Activated CD4-positive, alpha-beta T cell treated with anti-CD3 and anti-CD28 coated beads for 36 hours (primary cell): ENCODE measurements around the gene ERCC8. TPM values are rescaled to one million over a fixed set of nuclear protein-coding genes. Genes with fewer than 3 reads are reported as not detected.
"Not testable (repeated sequence)": the region's sequence is repeated elsewhere in the genome, so short reads cannot be mapped to it uniquely, and the experiment has no call there.

ENCODE experiments used
- ATAC-seq: fragments of 200-7000 bp; cut with Tn5 transposase; one replicate; pipeline ENCODE4 v1.10.0; 2021; ENCODE audit warnings: mild to moderate bottlenecking, moderate library complexity
- CTCF ChIA-PET: fragments of 350-600 bp; sonication (Branson Sonifier 250); formaldehyde crosslinking; loops from one replicate; lab custom pipeline; 2021; ENCODE audit warnings: antibody characterized with exemption; lab: Charles Lee
- POLR2A ChIA-PET: fragments of 350-600 bp; sonication (Branson Sonifier 250); formaldehyde crosslinking; loops from one replicate; lab custom pipeline; 2021; ENCODE audit warnings: antibody characterized with exemption, inconsistent platforms; lab: Charles Lee
- DNase-seq: peaks from one replicate; pipeline ENCODE4 v3.0.0-alpha.2; 2020
- H3K27ac Mint-ChIP-seq: one replicate; pipeline ENCODE4 v1.8.0; 2021; ENCODE audit warnings: mixed read lengths
- H3K27me3 Mint-ChIP-seq: one replicate; pipeline ENCODE4 v1.8.0; 2021; ENCODE audit warnings: mixed read lengths
- H3K36me3 Mint-ChIP-seq: one replicate; pipeline ENCODE4 v1.8.0; 2021; ENCODE audit warnings: low read depth, mixed read lengths
- H3K4me1 Mint-ChIP-seq: one replicate; pipeline ENCODE4 v1.8.0; 2021; ENCODE audit warnings: mixed read lengths
- H3K4me3 Mint-ChIP-seq: one replicate; pipeline ENCODE4 v1.8.0; 2021; ENCODE audit warnings: mild to moderate bottlenecking, moderate library complexity, mixed read lengths
- H3K9me3 Mint-ChIP-seq: one replicate; pipeline ENCODE4 v1.8.0; 2021; ENCODE audit warnings: low read depth, mixed read lengths
- intact Hi-C, 2 experiments: fragments of 100-400 bp; cut with DNase I in 1 of 2; cut with micrococcal nuclease in 1 of 2; formaldehyde crosslinking; loops; one replicate each; pipeline versions ENCODE4 v1.14.2 to v1.15.1; 2022 to 2024; cut with DNase I, micrococcal nuclease
- total RNA-seq, 2 experiments: library from RNA; stranded (reverse); gene quantifications; one replicate each; pipeline ENCODE4 v1.2.3, GENCODE V29; 2021

Gene ERCC8, protein sequence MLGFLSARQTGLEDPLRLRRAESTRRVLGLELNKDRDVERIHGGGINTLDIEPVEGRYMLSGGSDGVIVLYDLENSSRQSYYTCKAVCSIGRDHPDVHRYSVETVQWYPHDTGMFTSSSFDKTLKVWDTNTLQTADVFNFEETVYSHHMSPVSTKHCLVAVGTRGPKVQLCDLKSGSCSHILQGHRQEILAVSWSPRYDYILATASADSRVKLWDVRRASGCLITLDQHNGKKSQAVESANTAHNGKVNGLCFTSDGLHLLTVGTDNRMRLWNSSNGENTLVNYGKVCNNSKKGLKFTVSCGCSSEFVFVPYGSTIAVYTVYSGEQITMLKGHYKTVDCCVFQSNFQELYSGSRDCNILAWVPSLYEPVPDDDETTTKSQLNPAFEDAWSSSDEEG
- 10 to 100 TPM in 1 of 2 experiments, 1 to 10 TPM in 1; 9.0 to 12.5 TPM for total RNA-seq

DNA sequence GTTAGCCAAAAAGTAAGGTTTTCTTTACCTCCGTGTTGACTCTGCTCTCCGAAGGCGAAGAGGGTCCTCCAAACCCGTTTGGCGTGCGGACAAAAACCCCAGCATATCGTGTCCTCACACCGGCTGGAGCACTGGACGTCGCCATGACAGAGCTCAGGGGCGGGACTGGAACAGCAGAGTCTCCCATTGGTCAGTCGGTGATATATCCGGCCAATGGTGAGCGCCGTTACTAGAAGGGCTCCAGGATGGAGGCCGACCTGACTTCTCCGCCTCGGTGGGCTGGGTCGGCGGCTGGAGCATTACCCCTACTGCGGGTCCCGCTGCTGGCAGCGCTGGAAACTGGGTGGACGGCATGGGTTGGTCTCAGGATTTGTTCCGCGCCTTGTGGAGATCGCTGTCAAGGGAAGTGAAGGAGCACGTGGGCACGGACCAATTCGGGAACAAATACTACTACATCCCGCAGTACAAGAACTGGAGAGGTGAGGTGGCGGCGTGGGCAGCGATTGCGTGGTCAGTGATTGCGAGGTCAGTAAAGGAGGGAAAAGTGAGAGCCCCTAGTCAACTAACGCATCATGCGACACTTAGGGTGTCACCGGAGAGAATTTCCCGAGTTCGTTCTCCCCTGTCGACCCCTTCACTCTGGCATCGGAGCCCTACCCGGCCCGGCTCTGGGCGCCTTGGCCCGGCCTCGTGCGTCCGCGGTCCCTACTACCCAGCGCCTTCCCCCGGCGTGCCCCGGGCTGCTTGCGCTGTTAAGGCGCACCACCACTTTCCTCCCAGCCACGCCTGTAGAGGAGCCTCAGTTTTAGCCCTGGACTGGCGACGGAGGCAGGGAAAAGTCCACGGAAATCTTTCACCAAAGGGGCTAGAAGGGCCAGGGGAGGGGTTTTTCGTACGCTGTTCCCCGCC is at the start of gene ERCC8, which contains the start of gene NDUFAF2:
Gene ERCC8 (minus strand): TSS at position 167 of the 909 bp plus-strand sequence. CDS start 62 bp downstream, at position 105.
Gene NDUFAF2 (plus strand): TSS at position 302 of the 909 bp plus-strand sequence. CDS start 51 bp downstream, at position 353.
- Mint-ChIP-seq H3K27me3 (no peaks in the 10 kb centered on the region), H3K36me3 (peaks cover 13% of the 10 kb centered on the region), H3K4me3 (no peak within 1 kb of the TSS), H3K9me3 (no peaks in the 10 kb centered on the region), H3K4me1 (peaks cover 23% of the 10 kb centered on the region), H3K27ac (peak within 1 kb of the TSS; percentile 84)
- CTCF ChIA-PET: interaction anchor here (1.2 to 2.4 kb wide), 2 partner anchors 14 to 268 kb away, joined by 3 to 8 read pairs; no protein-coding TSS in a partner anchor
- DNase-seq (peak; percentile 92), ATAC-seq (peak; percentile 99)
- intact Hi-C loops: loop anchor here (1.0 to 10.0 kb wide), 12 partner anchors 14 to 1467 kb away; partner anchors contain the start of genes DEPDC1B (in 1 of the 2), IPO11 (in 1 of the 2), SMIM15 (in 1 of the 2) and ZSWIM6 (in 1 of the 2)
- POLR2A ChIA-PET: interaction anchor here (0.5 to 1.0 kb wide), 3 partner anchors 245 to 604 kb away, joined by 3 to 4 read pairs (median 3); partner anchors contain the start of gene DEPDC1B

DNA sequence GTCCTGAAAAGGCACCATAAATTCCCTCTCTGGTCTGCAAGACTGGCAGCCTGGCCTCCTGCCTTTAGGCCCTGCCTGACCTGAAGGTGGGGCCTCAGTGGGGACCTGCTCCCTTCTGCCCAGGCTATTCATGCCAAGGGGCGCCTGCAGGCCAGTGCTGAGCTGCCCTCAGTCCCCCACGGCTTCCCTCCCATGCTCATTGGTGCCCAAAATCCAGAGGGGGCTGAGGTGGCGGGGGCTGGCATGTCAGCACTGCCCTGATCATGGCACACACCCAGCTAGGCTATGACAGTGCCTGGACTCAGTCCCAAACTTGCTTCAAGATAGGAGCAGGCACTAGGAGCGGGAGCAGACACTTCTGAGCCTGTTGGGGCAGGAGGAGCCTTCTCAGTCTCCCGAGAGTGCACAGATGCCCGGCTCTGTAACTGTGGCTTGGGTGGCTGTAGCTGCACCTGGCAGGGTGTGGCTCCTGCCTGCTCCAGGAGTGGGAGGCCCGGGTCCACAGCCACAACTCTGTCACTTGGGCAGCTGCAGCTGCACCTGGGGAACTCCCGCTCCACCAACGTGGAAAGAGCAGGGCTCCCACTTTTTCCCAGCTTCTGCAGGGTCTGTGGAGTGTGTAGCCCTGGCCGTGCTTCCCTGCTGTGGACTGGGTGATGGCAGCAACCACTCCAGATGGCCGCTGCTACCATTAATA is 49.2 kb upstream of the ERCC8 start:
- H3K36me3 Mint-ChIP-seq: peaks cover 37% of the 10 kb centered on the region
- no peak overlapping the region for H3K27ac Mint-ChIP-seq
- ATAC-seq (no peak), DNase-seq (no peak)
- intact Hi-C loops: no loop called here
- H3K27me3 Mint-ChIP-seq: no peaks in the 10 kb centered on the region
- peaks cover 22% of the 10 kb centered on the region for H3K9me3 Mint-ChIP-seq
- H3K4me1 Mint-ChIP-seq: peaks cover 27% of the 10 kb centered on the region
- no peak overlapping the region for H3K4me3 Mint-ChIP-seq
- CTCF ChIA-PET: no interaction called here
- POLR2A ChIA-PET: no interaction called here

DNA sequence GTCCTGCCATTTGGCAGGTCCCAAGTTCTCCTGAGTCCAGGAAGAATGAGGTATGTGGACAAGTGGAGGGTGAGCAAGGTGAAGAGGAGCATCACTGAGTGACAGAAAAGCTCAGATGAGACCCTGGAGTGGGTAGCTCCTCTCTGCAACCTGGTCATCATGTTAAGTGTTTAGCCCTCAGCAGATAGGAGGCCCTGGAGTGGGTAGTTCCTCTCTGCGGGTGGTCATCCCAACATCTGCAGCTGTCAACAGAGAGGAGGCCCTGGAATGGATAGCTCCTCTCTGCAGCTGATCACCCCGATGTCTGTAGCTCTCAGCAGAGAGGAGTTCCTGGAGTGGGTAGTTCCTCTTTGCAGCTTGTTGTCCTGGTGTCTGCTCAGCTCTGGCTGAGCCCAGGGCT is 48.6 kb upstream of the ERCC8 start:
- no peak overlapping the region for H3K4me3 Mint-ChIP-seq
- no peak for ATAC-seq
- H3K36me3 Mint-ChIP-seq: peaks cover 37% of the 10 kb centered on the region
- ChIA-PET CTCF (interaction anchor here (0.6 kb wide), 1 partner anchor 447 kb away, joined by 3 read pairs; no protein-coding TSS in a partner anchor), POLR2A (no interaction called here)
- H3K9me3 Mint-ChIP-seq: peaks cover 25% of the 10 kb centered on the region
- H3K27me3 Mint-ChIP-seq: no peaks in the 10 kb centered on the region
- H3K4me1 Mint-ChIP-seq: peaks cover 27% of the 10 kb centered on the region
- intact Hi-C loops: no loop called here
- no peak overlapping the region for H3K27ac Mint-ChIP-seq
- no peak for DNase-seq

DNA sequence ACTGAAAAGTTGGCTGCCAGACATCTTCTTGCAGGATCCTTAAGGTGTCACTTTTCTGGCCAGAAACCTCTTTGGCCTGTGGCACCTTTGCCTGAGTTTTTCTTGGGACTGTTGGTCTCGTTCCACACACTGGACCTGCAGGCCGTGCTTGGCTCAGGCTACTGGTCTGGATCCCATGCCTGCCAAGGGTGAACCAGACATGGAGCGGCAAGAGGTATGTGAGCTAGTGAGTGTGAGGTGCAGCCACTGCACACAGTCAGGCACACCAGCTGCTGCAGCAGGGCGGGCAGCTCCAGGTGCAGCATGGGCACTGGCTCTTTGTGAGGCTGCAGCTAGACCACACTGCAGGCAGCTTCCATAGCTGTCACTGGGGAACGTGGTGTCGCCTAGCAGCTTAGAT is 48.0 kb upstream of the ERCC8 start:
- Mint-ChIP-seq H3K4me1 (peaks cover 27% of the 10 kb centered on the region), H3K36me3 (peaks cover 37% of the 10 kb centered on the region), H3K27ac (no peak overlapping the region), H3K9me3 (peaks cover 29% of the 10 kb centered on the region), H3K4me3 (no peak overlapping the region), H3K27me3 (no peaks in the 10 kb centered on the region)
- CTCF ChIA-PET: interaction anchor here (0.6 kb wide), 1 partner anchor 448 kb away, joined by 3 read pairs; no protein-coding TSS in a partner anchor
- DNase-seq: no peak
- intact Hi-C loops: no loop called here
- ATAC-seq: no peak
- POLR2A ChIA-PET: no interaction called here

DNA sequence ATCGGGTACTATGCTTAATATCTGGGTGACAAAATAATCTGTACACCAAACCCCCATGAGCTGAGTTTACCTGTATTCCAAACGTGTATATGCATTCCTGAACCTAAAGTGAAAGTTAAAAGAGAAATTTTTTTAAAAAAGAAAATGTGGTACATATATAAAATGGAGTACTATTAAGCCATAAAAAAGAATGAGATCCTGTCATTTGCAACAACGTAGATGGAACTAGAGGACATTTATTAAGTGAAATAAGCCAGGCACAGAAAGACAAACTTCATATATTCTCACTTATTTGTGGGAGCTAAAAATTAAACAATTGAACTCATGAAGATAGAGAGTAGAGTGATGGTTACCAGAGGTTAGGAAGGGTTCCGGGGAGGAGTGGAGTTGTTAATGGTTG is 44.9 kb upstream of the ERCC8 start:
- ChIA-PET CTCF (no interaction called here), POLR2A (no interaction called here)
- H3K36me3 Mint-ChIP-seq: peaks cover 53% of the 10 kb centered on the region
- ATAC-seq: no peak
- H3K27ac Mint-ChIP-seq: no peak overlapping the region
- H3K27me3 Mint-ChIP-seq: no peaks in the 10 kb centered on the region
- DNase-seq: no peak
- peaks cover 3% of the 10 kb centered on the region for H3K4me1 Mint-ChIP-seq
- intact Hi-C loops: no loop called here
- H3K9me3 Mint-ChIP-seq: peaks cover 54% of the 10 kb centered on the region
- H3K4me3 Mint-ChIP-seq: no peak overlapping the region

DNA sequence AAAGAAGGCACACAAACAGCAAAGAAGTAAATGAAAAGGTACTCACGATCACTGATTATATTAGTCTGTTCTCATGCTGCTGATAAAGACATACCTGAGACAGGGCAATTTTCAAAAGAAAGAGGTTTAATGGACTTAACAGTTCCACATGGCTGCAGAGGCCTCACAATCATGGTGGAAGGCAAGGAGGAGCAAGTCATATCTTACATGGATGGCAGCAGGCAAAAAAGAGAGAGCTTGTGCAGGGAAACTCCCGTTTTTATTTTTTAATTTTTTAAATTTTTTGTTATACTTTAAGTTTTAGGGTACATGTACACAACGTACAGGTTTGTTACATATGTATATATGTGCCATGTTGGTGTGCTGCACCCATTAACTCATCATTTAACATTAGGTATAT is 37.3 kb upstream of the ERCC8 start:
- Mint-ChIP-seq H3K36me3 (peaks cover 50% of the 10 kb centered on the region), H3K9me3 (peaks cover 38% of the 10 kb centered on the region)
- CTCF ChIA-PET, POLR2A ChIA-PET, H3K27me3 Mint-ChIP-seq, ATAC-seq, H3K27ac Mint-ChIP-seq, H3K4me3 Mint-ChIP-seq, H3K4me1 Mint-ChIP-seq, DNase-seq, intact Hi-C loops: not testable (repeated sequence)

DNA sequence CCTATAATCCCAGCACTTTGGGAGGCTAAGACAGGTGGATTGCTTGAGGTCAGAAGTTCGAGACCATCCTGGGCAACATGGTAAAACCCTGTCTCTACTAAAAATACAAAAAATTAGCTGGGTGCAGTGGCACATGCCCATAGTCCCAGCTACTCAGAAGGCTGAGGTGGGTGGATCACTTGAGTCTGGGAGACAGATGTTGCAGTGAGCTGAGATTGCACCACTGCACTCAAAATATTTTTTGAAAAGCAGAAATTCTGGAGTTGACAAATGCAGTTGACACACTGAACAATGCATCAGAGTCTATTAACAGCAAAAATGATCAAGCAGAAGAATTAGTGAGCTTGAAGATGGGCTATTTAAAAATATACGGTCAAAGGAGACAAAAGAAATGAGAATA is 35.6 kb upstream of the ERCC8 start:
- no peaks in the 10 kb centered on the region for H3K27me3 Mint-ChIP-seq
- H3K4me3 Mint-ChIP-seq: no peak overlapping the region
- ATAC-seq: no peak
- peaks cover 42% of the 10 kb centered on the region for H3K36me3 Mint-ChIP-seq
- POLR2A ChIA-PET: no interaction called here
- CTCF ChIA-PET: no interaction called here
- DNase-seq: no peak
- H3K9me3 Mint-ChIP-seq: peaks cover 26% of the 10 kb centered on the region
- H3K4me1 Mint-ChIP-seq: peaks cover 2% of the 10 kb centered on the region
- intact Hi-C loops: no loop called here
- no peak overlapping the region for H3K27ac Mint-ChIP-seq

DNA sequence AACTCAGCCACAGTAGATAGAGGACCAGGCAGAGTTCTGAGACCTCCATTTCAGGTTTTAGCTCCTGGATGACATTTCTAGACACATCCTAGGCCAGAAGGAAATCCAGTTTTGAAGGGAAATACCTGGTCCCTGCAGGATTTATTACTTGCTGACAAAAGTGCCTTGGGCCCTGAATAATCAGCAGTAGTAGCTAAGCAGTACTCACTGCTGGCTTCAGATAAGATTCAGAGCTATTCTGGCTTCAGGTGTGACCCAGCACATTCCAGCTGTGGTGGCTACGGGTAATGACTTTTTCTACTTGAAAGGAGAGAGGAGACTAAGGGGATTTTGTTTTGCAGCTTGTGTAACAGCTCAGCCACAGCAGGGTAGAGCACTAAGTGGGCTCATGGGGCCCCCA is 34.1 kb upstream of the ERCC8 start:
- Mint-ChIP-seq H3K27ac (no peak overlapping the region), H3K9me3 (peaks cover 19% of the 10 kb centered on the region), H3K4me1 (peaks cover 5% of the 10 kb centered on the region), H3K27me3 (no peaks in the 10 kb centered on the region), H3K4me3 (no peak overlapping the region), H3K36me3 (peaks cover 38% of the 10 kb centered on the region)
- DNase-seq: no peak
- ATAC-seq: no peak
- intact Hi-C loops: no loop called here
- ChIA-PET CTCF (interaction anchor here (0.7 kb wide), 1 partner anchor 1756 kb away, joined by 4 read pairs; no protein-coding TSS in a partner anchor), POLR2A (no interaction called here)

DNA sequence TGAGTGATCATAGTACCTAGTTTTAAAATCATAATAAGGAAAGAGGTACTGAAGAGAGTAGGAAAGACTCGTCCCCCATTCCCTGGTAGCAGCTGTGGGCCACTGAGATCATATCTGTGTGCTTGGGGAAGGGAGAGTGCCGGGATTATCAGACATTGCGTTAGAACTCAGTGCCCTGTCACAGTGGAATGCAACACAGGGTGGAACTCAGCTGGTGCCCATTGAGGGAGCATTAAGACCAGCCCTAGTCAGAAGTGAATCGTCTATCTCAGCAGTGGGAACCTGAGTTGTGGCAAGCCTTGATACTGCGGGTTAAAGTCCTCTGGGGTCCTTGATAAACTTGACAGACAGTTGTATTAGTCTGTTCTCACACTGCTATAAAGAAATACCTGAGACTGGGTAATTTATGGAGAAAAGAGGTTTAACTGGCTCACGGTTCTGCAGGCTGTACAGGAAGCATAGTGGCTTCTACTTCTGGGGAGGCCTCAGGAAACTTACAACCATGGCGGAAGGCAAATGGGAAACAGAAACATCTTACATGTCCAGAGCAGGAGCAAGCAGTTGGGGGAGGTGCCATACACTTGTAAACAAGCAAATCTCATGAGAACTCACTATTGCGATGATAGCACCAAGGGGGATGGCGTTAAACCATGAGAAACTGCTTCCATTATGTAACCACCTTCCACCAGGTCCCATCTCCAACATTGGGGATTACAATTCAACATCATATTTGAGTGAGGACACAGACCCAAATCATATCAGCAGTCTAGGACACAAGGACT is 33.3 kb upstream of the ERCC8 start:
- intact Hi-C loops: no loop called here
- ATAC-seq: no peak
- no peak for DNase-seq
- peaks cover 5% of the 10 kb centered on the region for H3K4me1 Mint-ChIP-seq
- no peak overlapping the region for H3K4me3 Mint-ChIP-seq
- no peak overlapping the region for H3K27ac Mint-ChIP-seq
- H3K36me3 Mint-ChIP-seq: peaks cover 41% of the 10 kb centered on the region
- H3K27me3 Mint-ChIP-seq: no peaks in the 10 kb centered on the region
- POLR2A ChIA-PET: no interaction called here
- CTCF ChIA-PET: interaction anchor here (0.7 kb wide), 1 partner anchor 1755 kb away, joined by 4 read pairs; no protein-coding TSS in a partner anchor
- H3K9me3 Mint-ChIP-seq: peaks cover 19% of the 10 kb centered on the region

DNA sequence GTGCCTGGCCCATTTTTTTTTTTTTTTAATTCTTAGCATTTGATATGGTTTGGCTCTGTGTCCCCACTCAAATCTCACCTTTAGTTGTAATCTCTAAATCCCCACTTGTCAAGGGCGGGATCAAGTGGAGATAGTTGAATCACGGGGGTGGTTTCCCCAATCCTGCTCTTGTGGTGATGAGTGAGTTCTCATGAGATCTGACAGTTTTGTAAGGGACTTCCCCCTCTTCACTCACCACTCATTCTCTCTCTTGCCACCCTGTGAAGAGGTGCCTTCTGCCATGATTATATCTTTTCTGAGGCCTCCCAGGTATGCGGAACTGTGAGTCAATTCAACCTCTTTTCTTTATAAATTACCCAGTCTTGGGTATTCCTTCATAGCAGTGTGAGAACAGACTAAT is 27.4 kb upstream of the ERCC8 start:
- peaks cover 25% of the 10 kb centered on the region for H3K9me3 Mint-ChIP-seq

More for the DNA sequence above, 27.4 kb upstream of the ERCC8 start:
- ChIA-PET POLR2A (no interaction called here), CTCF (no interaction called here)
- intact Hi-C loops: loop anchor here (1.0 to 5.0 kb wide), 5 partner anchors 27 to 437 kb away; partner anchors contain the start of genes SMIM15 (in 2 of the 2), ERCC8 (in 1 of the 2), NDUFAF2 (in 1 of the 2) and ZSWIM6 (in 1 of the 2)
- H3K27me3 Mint-ChIP-seq: no peaks in the 10 kb centered on the region
- ATAC-seq: peak; percentile 100
- peaks cover 46% of the 10 kb centered on the region for H3K36me3 Mint-ChIP-seq
- DNase-seq: peak; percentile 75
- no peak overlapping the region for H3K4me3 Mint-ChIP-seq
- H3K4me1 Mint-ChIP-seq: peaks cover 19% of the 10 kb centered on the region
- H3K27ac Mint-ChIP-seq: peak overlapping the region; percentile 6
